Uterus (tissue), 2 donors: ENCODE results near the gene STK25.

Experiments
- CTCF ChIP-seq, 4 experiments: fragments of 200-600 bp in 2 of 4; fragments of 450-650 bp in 2 of 4; sonication (generic) in 2 of 4; IDR thresholded peaks; one replicate each; pipeline ENCODE4 v1.5.1; 2016 to 2019; ENCODE audit warnings: antibody characterized with exemption in 4 of 4, mild to moderate bottlenecking in 2 of 4, moderate library complexity in 1 of 4
- POLR2A ChIP-seq, 2 donors: fragments of 450-650 bp; IDR thresholded peaks; one replicate each; pipeline ENCODE4 v1.6.1; 2016; ENCODE audit warnings: antibody characterized with exemption in 2 of 2, mild to moderate bottlenecking in 1 of 2, moderate library complexity in 1 of 2

DNA sequence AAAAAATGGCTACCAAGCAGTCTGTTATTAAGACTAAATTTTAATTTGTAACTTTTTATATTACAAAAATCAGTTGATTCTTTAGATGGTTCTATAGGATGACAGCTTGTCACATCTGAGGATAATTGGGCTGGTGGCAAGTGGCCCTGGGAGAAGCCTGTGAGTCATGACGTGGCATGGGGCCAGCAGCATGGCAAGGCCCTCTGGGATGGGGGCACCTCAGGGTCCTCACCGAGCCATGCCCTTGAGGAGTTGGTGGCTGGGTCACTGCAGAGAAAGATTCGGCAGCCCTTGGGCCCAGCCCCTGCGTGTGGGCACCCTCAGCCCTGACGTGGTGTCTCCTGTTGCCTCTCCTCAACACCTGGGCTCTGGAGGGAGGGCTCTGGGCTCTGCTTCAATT lies 49.7 kb downstream of the STK25 start:
- TF ChIP-seq CTCF (IDR thresholded peaks at IDR 0.05) (no peak), POLR2A (IDR thresholded peaks at IDR 0.05) (no peak)
